Activated naive CD4-positive, alpha-beta T cell treated with anti-CD3 and anti-CD28 coated beads, Interleukin-2, amount 10 ng/mL, durations not matched to agents 7 days and 5 days (primary cell): ENCODE measurements around the gene RXRA.

Experiments
- CTCF ChIA-PET: fragments of 350-600 bp; sonication (Branson Sonifier 250); formaldehyde crosslinking; loops from one replicate; lab custom pipeline; 2021; ENCODE audit warnings: antibody characterized with exemption; lab: Charles Lee
- DNase-seq: peaks from one replicate; pipeline ENCODE4 v3.0.0-alpha.2; 2020
- H3K27ac Mint-ChIP-seq: one replicate; pipeline ENCODE4 v1.8.0; 2021; ENCODE audit warnings: mild to moderate bottlenecking, moderate library complexity, mixed read lengths
- H3K27me3 Mint-ChIP-seq: one replicate; pipeline ENCODE4 v1.8.0; 2021; ENCODE audit warnings: mild to moderate bottlenecking, mixed read lengths
- H3K36me3 Mint-ChIP-seq: one replicate; pipeline ENCODE4 v1.8.0; 2021; ENCODE audit warnings: mixed read lengths
- H3K4me1 Mint-ChIP-seq: one replicate; pipeline ENCODE4 v1.8.0; 2021; ENCODE audit warnings: mixed read lengths
- H3K4me3 Mint-ChIP-seq: one replicate; pipeline ENCODE4 v1.8.0; 2021; ENCODE audit warnings: mild to moderate bottlenecking, moderate library complexity, mixed read lengths
- H3K9me3 Mint-ChIP-seq: one replicate; pipeline ENCODE4 v1.8.0; 2021; ENCODE audit warnings: mixed read lengths

The RXRA gene

DNA sequence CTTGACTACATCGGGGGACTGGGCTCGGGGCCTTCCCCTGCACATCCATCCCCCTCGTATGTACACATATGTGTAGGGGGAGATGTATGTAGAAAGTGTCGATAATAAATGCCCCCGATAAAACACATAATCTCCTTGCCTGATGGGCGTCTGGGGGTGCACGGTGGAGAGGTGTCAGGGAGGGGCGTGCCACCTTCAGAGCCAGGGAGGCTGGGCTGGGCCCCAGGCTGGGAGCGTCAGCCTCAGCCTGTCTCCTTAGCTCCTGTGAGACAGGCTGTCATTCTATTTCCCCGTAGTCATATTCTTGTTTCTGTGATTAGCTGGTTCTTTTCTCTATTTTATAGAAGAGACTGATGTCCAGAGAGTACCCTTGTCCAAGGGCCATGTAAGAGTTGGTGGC, 4.7 kb upstream of the RXRA start:
- no peak overlapping the region for H3K4me3 Mint-ChIP-seq
- H3K36me3 Mint-ChIP-seq: no peaks in the 10 kb centered on the region
- H3K27me3 Mint-ChIP-seq: peaks cover 57% of the 10 kb centered on the region
- H3K27ac Mint-ChIP-seq: no peak overlapping the region
- no peak for DNase-seq
- H3K4me1 Mint-ChIP-seq: peaks cover 2% of the 10 kb centered on the region
- CTCF ChIA-PET: no interaction called here
- no peaks in the 10 kb centered on the region for H3K9me3 Mint-ChIP-seq

DNA sequence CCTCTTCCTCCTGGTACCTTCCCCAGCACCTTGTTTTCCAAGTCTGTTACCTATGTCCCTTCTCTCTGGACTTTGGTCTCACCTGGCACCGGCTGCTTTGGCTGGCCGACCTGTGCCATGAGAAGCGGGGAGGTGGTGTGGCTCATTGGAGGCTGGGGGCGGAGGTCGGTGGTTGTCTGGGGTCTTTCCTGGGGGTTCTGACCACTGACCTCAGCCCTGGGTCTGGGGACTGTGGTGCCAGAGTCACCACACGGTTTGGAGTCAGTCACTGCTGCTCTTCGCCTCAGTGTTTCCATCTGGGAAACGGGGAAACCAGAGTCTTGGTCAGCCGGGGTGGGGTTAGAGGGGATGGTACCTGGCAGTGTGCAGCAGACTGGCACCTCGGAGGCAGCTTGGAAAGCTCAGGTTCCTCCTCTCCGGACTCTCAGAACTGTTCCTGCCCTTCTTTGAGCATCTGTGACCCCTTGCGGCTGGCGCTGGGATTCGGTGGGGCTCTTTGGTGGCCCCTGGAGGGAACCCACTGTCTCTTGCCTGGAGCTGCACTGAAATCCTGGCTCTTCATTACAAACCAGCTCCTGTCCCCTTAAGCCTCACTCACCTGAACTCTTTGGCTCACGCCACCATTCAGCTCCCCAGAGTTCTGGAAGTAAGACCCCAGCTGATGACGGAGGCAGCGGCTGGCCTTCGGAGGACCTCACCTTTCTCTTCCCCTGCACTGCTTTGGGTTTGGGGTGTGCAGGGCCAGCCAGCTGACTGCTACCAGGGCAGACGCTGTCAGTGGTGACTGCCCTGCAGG, 4.1 kb upstream of the RXRA start:
- no peak overlapping the region for H3K4me3 Mint-ChIP-seq
- H3K36me3 Mint-ChIP-seq: no peaks in the 10 kb centered on the region

DNA sequence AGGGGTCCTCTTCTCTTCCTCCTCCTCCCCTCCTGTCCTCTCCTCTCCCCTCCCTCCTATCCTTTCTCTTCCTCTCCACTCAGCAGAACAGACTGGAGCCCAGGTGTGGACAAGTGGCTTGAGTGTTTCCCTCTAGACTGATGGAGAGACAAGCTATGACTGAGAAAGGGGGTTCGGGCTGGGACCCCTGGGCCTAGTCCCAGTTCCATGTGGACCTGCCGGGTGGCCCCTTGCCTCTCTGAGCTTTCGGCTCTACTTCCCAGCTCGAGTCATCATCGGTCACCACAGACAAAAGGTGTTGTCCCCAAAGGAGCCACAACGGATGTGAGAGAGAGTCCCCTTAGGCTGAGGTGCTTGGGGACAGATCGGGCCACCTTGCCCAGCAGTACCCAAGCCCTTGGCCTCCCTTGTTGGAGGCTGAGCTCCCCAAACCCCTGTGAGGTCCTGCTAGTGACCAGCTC, 3.4 kb upstream of the RXRA start:
- no peak overlapping the region for H3K27ac Mint-ChIP-seq

More for the DNA sequence above, 4.1 kb upstream of the RXRA start:
- Mint-ChIP-seq H3K27ac (no peak overlapping the region), H3K9me3 (no peaks in the 10 kb centered on the region), H3K27me3 (peaks cover 56% of the 10 kb centered on the region), H3K4me1 (peaks cover 2% of the 10 kb centered on the region)
- DNase-seq: no peak
- CTCF ChIA-PET: no interaction called here

DNA sequence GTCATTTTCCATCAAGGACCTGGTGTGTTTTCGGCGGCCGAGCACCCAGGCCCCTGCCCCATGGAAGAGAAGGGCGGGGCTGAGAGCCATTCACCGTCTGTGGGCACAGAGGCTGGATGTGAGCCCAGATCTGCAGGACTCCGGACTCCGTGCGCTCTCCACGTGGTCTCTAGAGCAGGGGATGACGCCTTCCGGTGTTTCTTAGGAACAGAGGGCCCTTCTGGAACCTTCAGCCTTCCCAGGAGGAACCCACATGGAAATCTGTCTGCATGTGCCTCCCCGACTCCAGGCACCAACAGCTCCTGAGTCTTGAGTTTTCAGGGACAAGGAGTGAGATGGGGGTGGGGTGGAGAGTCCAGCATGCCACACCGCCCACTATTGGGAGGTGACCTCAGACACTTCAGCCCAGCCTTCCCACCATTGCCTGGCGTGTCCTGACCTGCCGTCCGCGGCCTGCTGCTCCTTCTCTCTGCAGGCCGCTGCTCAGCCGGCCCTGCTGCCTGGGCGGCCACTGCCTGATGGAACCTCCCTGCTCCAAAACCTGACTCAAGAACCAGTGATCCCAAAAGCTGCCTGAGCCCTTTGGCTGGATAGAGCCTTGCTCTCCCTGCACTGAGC, 2.4 kb upstream of the RXRA start:
- CTCF ChIA-PET: no interaction called here
- H3K4me3 Mint-ChIP-seq: no peak overlapping the region
- DNase-seq: no peak
- H3K9me3 Mint-ChIP-seq: no peaks in the 10 kb centered on the region
- peaks cover 65% of the 10 kb centered on the region for H3K27me3 Mint-ChIP-seq
- H3K36me3 Mint-ChIP-seq: no peaks in the 10 kb centered on the region
- peaks cover 2% of the 10 kb centered on the region for H3K4me1 Mint-ChIP-seq
- no peak overlapping the region for H3K27ac Mint-ChIP-seq

More for the DNA sequence above, 3.4 kb upstream of the RXRA start:
- CTCF ChIA-PET: no interaction called here
- Mint-ChIP-seq H3K4me1 (peaks cover 2% of the 10 kb centered on the region), H3K4me3 (no peak overlapping the region), H3K27me3 (peaks cover 59% of the 10 kb centered on the region), H3K36me3 (no peaks in the 10 kb centered on the region), H3K9me3 (no peaks in the 10 kb centered on the region)
- no peak for DNase-seq

DNA sequence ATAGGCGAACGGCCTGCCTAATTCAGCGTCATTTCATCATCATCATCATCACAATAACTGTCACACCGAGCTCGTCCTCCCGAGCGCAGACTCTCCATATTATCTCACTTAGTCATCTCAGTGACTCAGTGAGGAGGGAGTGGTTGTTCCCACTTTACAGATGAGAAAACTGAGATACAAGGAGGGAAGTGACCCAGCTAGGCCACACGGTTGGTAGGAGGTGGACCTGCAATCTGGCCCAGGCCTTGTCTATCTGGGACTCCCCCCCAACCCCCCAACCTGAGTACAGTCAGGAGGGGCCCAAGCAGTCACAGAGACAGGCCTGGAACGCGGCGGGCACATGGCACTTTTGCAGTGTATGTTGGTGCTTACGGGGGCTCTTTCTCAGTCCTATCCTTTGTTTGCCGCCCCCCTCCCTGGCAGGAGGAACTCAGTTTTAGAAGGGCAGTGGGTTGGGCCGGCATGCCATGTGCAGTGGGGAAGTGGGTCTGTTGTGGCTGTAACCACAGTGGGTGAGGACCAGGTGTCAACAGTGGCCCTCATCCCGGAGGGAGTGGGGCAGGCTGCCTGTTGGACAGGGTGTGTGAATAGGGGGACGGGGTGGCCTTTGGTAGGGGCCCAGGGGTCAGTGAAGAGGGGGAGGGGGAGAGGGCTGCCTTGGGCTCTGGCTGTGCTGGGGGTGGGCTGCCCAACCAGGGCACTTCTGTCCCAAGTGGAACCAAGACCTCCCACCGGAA, 1.7 kb upstream of the RXRA start:
- DNase-seq: no peak
- H3K4me3 Mint-ChIP-seq: peak overlapping the region; percentile 75
- peaks cover 2% of the 10 kb centered on the region for H3K4me1 Mint-ChIP-seq
- CTCF ChIA-PET: no interaction called here
- H3K27me3 Mint-ChIP-seq: peaks cover 71% of the 10 kb centered on the region
- no peak overlapping the region for H3K27ac Mint-ChIP-seq
- H3K36me3 Mint-ChIP-seq: no peaks in the 10 kb centered on the region
- no peaks in the 10 kb centered on the region for H3K9me3 Mint-ChIP-seq

DNA sequence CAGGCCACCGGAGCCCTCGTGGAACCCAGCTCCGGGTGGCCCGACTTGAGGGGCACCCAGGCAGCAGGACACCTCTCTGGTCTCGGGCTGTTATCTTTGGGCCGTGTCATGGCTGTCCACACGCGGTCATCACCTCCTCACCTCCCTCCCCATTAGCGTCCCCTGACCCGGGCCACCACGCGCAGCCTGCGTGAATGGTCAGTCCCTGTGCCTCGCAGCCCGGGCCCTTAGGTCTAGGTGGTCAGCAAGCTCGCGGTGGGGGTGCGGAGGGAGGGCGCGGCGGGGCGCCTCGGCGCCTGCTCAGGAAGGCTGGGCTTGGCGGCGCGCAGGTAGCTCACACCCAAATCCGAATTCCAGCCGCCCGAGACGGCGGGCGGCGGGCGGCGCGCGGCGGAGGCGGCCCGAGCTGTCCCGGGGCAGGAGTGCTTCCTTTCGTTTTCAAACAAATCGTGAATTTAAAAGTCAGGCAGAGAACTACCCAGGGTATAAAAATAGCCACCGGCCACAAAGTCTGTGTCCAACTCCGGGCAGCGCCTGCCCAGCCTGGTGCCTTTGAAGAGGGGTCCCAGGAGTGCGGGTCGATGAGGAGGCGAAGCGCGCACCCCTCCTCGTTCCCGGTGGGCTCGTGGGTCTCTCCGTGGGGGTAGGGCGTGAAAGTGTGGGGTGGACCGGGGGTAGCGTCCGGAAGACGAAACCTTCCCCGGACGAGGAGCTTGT, 1.0 kb upstream of the RXRA start:
- Mint-ChIP-seq H3K36me3 (no peaks in the 10 kb centered on the region), H3K4me1 (peaks cover 2% of the 10 kb centered on the region), H3K27ac (no peak overlapping the region), H3K4me3 (peak overlapping the region; percentile 63), H3K27me3 (peaks cover 78% of the 10 kb centered on the region), H3K9me3 (no peaks in the 10 kb centered on the region)
- CTCF ChIA-PET: no interaction called here
- peak; percentile 38 for DNase-seq

DNA sequence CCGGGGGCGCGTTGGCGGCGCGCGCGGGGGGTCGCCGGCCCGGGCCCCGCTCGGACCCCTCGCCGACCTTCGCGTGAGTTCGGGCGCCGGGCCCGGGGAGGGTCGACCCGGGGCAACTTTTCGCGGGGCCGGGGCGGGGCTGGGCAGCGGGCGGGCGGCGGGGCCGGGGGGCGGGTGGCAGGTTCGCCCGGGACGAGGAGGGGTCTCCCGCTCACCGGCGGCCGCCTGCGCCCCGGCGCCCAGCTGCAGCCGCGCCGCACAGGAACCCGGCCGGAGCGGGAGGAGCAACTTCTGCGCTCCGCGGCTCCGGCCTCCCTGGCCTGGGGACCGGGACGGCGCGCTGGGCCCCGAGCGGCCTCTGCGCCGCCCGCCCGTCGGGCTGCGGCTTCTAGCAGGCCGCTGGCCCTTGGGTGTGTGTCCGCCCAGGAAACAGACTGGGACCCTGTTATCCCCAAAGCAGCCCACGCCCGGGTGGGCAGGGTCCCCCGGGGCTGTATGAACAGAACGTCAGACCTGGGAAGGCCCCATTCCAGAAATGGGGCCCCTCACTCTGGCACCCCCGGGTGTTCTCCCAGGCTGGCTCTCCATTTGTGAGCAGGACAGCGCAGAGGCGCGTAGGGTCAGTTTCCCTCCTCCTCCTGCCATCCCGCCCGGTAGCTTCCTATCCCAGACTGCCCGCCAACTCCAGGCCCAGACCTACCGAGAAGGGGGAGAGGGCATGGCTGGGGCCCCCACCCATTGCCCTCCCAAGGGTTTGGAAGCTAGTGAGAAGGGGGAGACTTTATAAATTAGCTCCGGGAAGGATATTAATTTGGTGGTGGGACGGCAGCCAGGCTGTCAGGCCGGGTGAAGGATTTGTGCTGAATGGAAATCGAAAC, 708 bp downstream of the RXRA start:
- peaks cover 2% of the 10 kb centered on the region for H3K4me1 Mint-ChIP-seq
- no peak overlapping the region for H3K27ac Mint-ChIP-seq
- CTCF ChIA-PET: no interaction called here

DNA sequence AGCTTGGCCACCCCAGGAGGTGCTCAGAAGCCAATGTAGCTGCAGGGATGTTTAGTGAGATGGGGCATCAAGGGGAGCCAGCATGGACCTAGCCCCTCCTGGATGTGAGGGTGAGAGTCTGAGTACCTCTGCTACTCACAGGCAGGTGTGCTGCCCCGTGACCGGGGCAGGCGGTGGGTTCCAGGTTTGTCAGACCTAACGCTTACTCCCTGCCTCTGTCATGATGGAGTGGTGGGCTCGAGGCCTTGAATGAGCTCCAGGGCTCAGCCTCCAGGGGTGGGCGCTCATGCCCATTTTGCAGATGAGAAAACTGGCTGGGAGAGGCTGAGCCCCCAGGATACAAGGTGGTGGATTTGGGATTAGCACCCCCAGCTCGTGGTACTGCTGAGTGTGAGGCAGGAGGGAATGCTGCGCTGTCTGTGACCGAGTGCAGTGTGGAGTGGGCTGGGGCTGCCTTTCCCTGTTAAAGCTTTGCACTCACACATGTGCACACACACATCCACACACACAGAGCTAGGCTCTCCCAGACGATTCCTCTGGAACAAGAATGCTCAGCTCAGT, 1.5 kb downstream of the RXRA start:
- H3K4me1 Mint-ChIP-seq: peaks cover 2% of the 10 kb centered on the region
- no peaks in the 10 kb centered on the region for H3K9me3 Mint-ChIP-seq
- no peak for DNase-seq
- no peaks in the 10 kb centered on the region for H3K36me3 Mint-ChIP-seq
- peaks cover 72% of the 10 kb centered on the region for H3K27me3 Mint-ChIP-seq
- peak overlapping the region; percentile 28 for H3K4me3 Mint-ChIP-seq
- CTCF ChIA-PET: no interaction called here
- no peak overlapping the region for H3K27ac Mint-ChIP-seq

More for the DNA sequence above, 708 bp downstream of the RXRA start:
- H3K9me3 Mint-ChIP-seq: no peaks in the 10 kb centered on the region
- no peaks in the 10 kb centered on the region for H3K36me3 Mint-ChIP-seq
- peaks cover 79% of the 10 kb centered on the region for H3K27me3 Mint-ChIP-seq
- peak overlapping the region; percentile 28 for H3K4me3 Mint-ChIP-seq
- DNase-seq: no peak

DNA sequence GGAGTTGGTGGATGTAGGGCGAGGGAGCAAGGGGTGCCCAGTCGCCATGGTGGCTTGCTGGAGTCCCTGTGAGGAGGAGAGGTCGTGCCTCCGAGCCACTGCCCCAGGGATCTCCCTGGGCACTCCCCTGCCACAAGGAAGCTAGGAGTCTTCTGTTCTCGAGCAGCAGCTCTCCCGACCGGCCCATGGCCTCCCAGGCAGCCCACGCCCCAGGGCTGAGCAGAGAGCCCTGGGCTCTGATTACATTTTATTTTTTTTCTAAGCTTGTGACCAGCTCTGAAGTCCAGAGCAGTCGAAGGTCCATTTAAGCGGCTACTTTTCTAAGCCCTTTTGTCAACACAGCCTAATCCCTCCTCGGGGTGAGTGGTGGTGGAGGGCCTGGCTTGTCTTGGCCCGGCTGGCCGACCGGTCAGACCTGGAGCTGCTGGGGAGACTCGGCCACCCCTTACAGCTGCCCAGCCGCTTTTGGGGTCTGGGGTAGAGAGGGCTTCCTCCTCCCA, 2.1 kb downstream of the RXRA start:
- Mint-ChIP-seq H3K4me1 (peaks cover 2% of the 10 kb centered on the region), H3K36me3 (no peaks in the 10 kb centered on the region), H3K9me3 (no peaks in the 10 kb centered on the region), H3K4me3 (peak overlapping the region; percentile 26), H3K27ac (no peak overlapping the region), H3K27me3 (peaks cover 65% of the 10 kb centered on the region)
- no peak for DNase-seq
- CTCF ChIA-PET: no interaction called here

DNA sequence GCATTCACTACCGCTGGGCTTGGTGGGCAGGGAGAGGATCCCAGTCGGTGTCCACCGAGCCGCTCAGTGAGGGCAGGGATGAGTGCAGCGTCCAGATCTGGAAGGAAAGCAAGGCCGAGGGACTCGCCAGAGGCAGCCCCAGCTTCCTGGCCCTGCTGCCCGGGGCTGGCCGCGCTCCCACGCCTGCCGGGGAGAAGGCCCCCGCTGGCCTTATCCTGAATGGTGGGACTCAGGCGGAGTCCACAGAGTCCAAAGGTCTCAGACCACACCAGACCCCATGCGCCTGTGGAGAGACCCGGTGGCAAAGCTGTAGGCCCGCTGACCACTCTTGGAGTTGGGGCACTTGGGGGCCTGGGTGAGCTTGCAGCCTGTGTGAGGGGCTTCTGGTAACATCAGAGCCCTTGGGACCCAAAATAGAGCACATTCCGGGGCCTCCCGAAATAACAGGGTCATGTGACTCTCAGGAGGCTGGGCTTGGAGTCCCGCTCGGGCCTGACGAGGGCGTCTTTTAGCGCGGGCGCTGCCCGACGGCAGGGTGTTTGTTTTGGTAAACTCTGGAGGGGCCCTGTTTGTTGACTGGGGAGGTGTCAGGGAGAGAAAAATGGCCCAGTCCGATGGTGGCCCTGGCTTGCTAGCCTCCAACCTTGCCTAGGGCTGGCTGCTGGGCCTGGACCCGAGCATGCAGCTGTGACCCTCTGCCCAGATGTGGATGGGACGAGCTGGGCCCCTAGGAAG, 2.8 kb downstream of the RXRA start:
- no peak overlapping the region for H3K27ac Mint-ChIP-seq
- H3K4me3 Mint-ChIP-seq: no peak overlapping the region
- no peaks in the 10 kb centered on the region for H3K9me3 Mint-ChIP-seq
- no peaks in the 10 kb centered on the region for H3K36me3 Mint-ChIP-seq
- H3K27me3 Mint-ChIP-seq: peaks cover 59% of the 10 kb centered on the region
- H3K4me1 Mint-ChIP-seq: peaks cover 2% of the 10 kb centered on the region
- DNase-seq: no peak
- CTCF ChIA-PET: no interaction called here

DNA sequence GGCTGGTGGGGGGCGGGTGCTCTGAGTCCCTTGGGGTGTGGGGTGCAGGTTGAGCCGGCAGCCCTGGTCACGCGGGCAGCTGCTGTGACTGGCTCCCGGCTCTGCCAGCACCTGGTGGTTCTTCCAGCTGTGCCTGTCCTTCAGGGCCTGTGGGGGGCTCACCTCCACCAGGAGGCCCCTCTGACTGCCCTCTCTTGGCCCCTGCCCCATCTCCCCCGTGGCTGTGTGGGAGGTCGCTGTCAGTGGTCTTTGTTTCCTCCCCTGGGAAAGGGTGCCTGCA, 3.3 kb downstream of the RXRA start:
- no peak for DNase-seq
- no peaks in the 10 kb centered on the region for H3K9me3 Mint-ChIP-seq
- H3K27me3 Mint-ChIP-seq: peaks cover 54% of the 10 kb centered on the region
- H3K27ac Mint-ChIP-seq: no peak overlapping the region
- H3K4me3 Mint-ChIP-seq: no peak overlapping the region
- H3K4me1 Mint-ChIP-seq: peaks cover 2% of the 10 kb centered on the region
- CTCF ChIA-PET: no interaction called here
- no peaks in the 10 kb centered on the region for H3K36me3 Mint-ChIP-seq

DNA sequence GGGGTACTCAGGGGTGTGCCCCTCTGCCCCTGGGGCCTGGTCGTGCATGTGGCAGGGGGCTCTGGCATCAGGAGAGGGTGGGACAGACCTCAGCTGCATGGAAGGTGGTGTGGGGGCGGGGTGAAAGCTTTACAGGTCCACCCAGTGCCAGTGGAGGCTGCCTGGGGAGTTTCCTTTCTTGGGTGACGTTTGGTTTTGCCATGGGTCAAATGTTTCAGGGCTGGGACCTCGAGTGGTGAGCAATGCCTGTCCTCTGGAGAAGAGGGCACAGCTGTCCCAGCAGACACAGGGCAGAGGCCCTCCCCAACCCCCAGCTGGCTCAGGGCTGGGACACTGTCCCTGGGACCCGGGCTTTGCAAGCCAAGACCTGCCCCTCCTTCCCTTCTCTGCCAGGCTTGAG, 3.6 kb downstream of the RXRA start:
- Mint-ChIP-seq H3K36me3 (no peaks in the 10 kb centered on the region), H3K27ac (no peak overlapping the region)

DNA sequence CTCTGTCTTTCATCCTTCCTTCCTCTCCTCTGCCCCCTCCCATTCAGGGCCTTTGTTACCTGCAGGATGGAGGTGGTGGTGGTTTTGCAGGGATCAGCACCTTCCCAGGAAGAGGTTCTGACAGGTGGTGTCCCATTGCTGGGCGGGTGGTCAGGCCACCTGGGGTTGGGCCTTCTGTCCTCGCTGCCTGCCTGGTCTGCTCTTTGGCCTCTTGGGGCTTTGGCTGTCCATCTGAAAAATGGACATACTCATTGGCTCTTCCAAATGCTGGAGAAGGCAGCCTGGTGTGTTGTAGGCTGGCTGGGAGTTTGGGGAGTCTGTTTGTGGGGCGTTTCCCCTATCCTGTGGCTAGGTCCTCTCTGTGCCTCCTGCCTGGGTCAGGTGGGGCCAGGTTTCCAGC, 4.3 kb downstream of the RXRA start:
- Mint-ChIP-seq H3K9me3 (no peaks in the 10 kb centered on the region), H3K27me3 (peaks cover 43% of the 10 kb centered on the region), H3K36me3 (no peaks in the 10 kb centered on the region), H3K4me1 (no peaks in the 10 kb centered on the region), H3K27ac (no peak overlapping the region), H3K4me3 (no peak overlapping the region)
- DNase-seq: no peak
- CTCF ChIA-PET: no interaction called here

More for the DNA sequence above, 3.6 kb downstream of the RXRA start:
- peaks cover 50% of the 10 kb centered on the region for H3K27me3 Mint-ChIP-seq
- H3K4me1 Mint-ChIP-seq: no peaks in the 10 kb centered on the region
- no peak overlapping the region for H3K4me3 Mint-ChIP-seq
- no peak for DNase-seq
- H3K9me3 Mint-ChIP-seq: no peaks in the 10 kb centered on the region
- CTCF ChIA-PET: no interaction called here
